Stimulated activated CD4-positive, alpha-beta T cell treated with anti-CD3 and anti-CD28 coated beads, Interleukin-1b, Interleukin-23, amount 100 ng/mL, for 1 hour (primary cell): ENCODE results near the gene CAV3.

Experiments used
- DNase-seq, 2 donors: peaks; one replicate each; pipeline ENCODE4 v3.0.0-alpha.2; 2020; ENCODE audit warnings: low read depth in 2 of 2

Gene CAV3

GRCh38 chr3:8734908-8735307, 1.3 kb downstream of the CAV3 start:
- DNase-seq: no peak

GRCh38 chr3:8736436-8736835, 2.8 kb downstream of the CAV3 start:
- no peak for DNase-seq

DNA sequence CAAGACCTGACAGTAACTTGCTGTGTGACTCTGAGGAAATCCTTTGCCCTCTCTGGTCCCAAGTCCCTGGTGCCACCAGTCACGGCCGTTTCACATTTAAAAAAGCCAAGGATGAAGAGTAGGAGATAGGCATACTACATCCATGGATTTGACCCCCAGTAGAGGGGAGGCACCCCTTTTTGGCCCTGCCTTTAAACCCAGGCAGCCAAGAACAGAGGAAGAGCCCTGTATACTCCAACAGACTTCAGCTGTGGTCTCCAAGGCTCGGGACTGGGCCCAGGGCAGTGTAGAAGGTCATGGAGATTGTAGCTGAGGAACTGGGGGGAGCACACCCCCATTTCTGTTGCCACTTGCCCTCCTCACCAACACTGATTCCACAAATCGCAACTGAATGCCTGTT, 3.7 kb downstream of the CAV3 start:
- DNase-seq: no peak

DNA sequence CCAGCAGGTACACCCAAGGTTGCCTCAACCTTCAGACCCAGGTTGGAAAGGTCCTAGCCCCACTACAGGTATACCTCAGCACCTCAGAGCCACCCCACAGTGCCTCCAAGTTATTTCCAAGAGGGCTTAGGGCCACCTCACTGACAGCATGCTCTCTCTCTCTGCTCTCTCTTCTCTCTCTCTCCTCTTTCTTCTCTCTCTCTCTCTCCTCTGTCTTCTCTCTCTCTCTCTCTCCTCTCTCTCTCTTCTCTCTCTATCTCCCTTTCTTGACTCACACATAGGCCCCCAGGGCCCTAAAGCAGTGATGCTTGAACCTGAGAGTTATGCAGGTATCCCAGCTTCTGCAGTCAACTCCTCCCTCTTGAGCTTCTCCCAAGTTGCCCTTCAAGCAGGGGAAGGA, 4.2 kb downstream of the CAV3 start:
- no peak for DNase-seq

GRCh38 chr3:8738639-8739038, 5.0 kb downstream of the CAV3 start:
- DNase-seq: no peak

DNA sequence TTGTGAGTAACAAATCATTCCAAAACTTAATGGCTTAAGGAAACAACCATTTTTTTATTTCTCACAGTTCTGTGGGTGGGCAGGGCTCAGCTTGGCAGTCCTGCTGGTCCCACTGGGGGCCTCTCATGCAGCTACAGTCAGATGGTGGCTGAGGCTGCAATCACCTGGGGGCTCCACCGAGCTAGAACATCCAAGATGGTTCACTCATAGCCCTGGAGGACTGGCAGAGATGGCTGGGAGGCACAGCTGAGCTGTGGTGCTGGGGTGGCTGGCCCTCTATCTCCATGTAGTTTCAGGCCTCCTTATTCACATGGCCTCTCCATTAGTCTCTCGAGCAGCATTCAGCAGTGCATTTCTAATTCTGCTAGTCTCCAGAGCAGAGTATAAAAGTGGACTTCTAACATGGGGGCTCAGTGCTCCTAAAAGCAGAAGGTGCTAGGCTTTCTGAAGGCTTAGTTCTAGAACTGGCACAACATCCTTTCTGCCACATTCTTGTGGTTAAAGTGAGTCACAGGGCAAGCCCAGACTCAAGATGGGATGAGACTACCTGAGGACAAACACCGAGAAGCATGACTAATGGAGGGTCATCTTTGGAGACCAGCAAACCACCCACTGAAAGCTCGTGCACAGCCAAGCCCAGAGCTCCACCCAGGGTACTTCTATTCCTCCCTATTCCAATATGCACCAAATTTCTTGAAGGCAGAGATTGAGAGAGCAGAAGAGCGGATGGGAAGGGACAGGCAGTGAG, 6.3 kb downstream of the CAV3 start:
- no peak for DNase-seq

DNA sequence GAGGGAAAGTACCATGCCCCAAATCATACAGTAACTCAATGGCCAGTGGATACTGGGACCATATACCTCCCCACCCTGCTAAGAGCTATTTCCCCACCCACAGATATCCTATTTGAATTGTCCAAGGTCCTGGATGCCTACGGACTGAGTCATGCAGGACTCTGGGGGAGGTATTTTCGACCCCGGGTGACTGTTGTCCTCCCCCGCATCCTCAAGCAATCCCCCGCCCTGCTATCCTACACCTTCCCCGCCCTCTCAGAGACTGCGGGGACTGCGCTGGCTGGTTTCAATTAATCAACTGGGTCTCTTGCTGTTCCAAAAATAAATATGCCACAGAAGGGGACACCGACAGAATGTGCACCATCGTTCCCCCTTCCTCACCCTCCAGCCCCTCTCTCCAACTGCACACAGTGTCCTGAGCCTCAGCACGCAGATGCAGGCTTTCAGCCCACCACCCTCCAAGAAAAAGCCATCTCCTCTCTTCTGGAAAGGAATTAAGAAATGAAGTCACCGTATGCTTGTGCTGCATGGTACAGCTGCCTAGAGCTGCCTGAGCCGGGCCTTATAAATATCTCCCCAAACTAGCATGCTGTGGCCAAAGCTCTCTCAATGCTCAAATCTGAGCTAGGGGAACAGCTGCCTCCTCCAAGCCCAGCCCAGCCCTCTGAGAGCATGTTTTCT, 8.1 kb downstream of the CAV3 start:
- no peak for DNase-seq

GRCh38 chr3:8743021-8743601, 9.5 kb downstream of the CAV3 start:
- DNase-seq: no peak

GRCh38 chr3:8743911-8744310, 10.3 kb downstream of the CAV3 start:
- no peak for DNase-seq

DNA sequence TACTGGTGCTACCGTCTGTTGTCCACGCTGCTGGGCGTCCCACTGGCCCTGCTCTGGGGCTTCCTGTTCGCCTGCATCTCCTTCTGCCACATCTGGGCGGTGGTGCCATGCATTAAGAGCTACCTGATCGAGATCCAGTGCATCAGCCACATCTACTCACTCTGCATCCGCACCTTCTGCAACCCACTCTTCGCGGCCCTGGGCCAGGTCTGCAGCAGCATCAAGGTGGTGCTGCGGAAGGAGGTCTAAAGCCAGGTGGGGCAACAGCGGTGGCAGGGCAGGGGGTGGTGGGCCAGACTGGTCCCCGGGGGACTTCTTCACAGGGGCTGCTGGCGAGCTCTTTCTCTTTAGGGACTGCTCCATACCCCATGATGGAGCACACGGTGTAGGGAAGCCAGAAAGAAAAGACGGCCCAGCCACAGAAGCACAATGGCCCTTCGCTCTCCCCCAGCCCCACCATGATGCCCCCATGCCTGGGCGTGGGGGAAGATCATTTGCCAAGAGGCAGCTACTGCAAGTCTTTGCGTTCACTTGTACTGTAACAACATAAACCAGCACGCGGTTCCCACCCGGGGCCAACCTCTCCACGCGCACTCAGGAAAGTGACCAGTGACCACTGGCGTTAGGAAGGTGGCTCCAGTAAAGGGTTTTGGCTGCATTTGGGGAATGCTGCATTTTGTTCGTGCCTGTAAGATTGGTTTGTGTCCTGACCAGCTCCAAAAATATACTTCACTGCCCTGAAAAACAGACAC, 12.2 kb downstream of the CAV3 start:
- no peak for DNase-seq

- no peak for DNase-seq
Measured at GRCh38 chr3:8746780-8747345, 13.3 kb downstream of the CAV3 start.

GRCh38 chr3:8749316-8749715, 15.7 kb downstream of the CAV3 start:
- DNase-seq: no peak

DNA sequence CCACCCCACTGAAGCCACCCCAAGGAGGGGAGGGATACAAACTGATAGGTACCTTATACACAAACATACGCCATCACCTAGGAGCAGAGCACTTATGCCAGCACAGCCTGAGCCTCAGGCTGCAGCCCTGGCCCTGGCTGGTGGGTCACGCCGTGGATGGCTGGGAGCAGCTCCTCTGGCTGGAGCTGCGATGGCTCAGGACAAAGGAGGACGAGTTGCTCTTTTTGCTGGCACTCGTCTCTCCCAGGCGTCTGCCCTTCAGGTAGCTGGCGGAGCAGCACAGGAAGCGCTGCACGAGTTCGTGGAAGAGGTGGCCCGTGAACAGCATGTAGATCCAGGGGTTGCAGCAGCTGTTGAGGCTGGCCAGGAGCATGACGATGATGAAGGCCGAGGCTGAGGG, 19.2 kb downstream of the CAV3 start:
- no peak for DNase-seq

DNA sequence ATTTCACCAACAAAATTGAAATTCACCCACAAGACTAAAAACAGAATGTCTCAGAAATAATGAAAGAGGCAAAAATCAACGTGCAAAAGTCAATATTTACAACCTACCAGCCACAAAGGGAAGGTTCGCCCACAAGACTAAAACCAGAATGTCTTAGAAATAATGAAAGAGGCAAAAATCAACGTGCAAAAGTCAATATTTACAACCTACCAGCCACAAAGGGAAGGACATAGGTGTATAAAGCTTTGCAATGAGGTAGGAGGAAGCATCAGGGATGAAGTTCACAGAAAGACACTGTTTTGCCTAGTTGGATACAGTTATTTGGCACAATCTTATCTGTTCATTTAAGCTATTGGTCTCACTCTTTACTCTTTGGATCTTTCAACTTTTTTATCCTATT, 21.5 kb downstream of the CAV3 start:
- DNase-seq: no peak

DNA sequence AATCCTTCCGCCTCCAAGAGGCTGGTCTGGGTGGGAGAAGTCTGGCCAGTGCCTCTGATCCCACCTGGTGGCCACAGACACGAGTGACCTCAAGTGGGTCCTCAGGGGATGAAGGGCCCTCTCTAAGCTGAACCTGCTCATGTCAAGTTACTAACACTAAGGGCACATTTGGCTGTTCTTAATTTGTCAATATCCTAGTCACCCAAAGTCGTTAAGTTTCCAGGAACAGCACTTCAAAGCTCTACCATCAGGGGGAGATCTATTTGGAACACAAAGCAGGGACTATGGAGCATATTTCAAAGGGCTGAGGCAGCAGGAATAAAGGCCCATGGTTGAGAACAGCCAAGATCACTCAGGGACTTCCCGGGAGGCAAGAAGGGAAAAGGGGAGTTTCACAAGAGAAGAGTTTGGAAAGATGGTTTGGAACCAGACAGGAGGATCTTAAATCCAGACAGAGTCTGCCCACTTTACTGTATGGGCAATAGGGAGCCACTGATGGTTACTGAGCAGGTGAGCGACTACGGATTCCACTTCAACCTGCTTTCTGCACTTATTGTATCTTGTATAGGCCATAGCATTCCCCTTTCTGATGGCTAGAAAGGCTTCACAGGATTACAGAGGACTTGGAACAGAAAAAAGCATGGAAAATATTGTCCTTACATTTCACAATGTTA, 22.1 kb downstream of the CAV3 start:
- no peak for DNase-seq

DNA sequence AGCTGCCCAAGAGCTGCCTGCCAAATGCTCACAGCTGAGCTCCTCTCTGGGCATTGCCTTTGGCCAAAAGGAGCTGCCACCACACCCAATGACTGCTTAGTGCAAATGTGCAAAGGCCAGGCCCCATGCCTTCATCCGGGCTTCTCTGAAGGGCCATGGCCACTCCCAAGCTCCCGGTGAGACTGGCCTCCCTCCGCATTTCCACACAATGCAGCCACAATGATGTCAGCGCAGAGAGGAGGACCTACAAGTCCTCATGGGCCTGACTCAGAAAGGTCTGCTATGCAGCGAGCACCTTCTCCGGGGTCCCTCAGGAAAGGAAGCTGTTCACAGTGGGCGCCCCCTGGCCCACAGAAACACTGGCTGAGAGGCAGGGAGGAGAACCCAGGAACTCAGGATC, 23.1 kb downstream of the CAV3 start:
- DNase-seq: no peak

DNA sequence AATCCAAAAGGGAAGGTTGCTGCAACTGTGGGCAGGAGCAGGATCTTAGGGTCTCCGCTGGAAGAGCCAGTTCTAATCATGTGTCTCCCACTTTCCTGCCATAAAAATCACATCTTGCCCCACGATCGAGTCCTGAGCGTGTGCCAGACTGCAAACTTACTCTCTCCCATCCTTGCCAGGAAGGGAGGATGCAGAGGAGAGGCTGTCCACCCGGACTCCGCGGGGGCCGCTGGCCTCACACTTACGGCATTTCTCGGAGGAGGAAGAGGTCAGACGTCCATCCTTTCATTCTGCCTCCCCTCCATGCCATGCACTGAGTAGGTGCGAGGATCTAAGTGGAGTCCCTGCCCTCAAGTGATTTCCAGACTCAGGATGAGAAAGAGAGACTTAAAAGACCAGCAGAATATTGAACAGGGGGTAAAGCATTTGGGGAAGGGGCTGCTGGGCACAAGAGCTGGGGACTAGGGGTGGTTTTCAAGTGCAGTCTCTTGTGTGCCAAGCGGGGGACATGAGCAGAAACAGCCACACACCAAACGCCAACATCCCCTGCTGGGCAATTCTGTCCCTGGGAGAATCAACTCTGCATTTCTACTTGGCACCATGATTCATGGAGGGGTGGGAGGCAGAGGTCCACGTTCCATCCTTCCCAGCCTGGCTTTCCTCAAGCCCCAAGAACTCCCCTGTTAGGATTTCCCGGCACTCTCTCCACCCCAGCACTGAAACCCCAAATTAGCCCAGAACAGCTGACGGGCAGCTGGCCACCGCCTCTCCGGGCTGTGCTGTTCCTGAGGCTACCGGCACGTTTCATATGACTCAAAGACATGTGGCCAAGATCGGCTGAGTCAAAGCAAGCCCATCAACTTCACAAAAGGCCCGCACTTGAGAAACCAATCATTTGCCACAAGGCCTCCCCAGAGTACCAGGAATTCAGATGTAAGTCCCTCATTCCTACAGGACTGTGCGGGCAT, 24.2 kb downstream of the CAV3 start:
- no peak for DNase-seq

DNA sequence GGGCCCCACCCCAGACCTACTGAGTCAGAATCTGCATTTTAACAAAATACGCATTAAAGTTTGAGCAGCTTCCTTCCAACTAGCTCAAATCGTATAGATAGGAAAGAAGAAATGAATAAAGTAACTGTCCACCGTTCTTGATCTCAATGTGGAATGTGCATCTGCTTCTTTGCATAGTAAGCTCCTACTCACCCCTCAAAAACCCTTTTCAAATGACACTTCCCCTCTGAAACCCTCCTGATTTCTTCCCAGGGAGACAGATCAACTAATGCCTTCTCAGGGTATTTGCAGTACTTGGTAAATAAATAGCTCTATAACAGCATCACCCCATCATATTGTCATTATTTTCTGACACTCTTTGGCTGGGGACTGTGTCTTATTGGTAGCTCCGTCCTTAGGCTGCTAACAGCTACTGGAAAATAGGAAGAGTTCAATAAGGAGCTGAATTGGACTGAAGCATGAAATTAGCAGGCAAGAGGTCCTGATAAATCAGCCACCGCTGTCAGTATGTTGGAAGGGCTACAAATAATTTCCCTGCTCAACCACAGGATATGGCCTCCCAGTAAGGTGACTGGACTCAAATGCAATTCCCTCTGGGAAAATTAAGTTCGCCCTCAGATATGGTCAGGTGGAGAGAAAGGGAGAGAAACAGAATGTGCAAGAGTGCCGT, 25.6 kb downstream of the CAV3 start:
- no peak for DNase-seq

GRCh38 chr3:8760091-8760490, 26.5 kb downstream of the CAV3 start:
- no peak for DNase-seq

DNA sequence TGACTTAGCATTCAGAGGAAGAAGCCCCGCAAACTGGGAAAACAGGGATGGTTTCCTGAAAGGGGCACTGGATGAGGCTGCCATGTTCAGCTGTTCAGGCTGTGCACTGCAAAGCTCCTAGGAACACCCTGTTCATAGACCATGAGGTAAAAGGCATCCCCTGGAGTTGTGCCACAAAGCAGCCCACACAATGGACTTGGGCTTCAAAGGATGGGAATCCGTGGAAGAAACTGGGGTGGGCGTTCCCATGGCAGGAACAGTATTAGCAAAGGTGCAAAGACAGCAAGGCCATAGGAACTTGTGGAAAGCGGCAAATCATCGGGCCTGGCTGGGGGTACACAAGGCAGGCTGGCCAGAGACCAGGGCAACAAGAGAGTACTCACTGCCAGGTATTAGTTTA, 26.9 kb downstream of the CAV3 start:
- no peak for DNase-seq
